HUES48 (cell line): ENCODE measurements around the gene CFAP410.

Source experiments
- H3K27ac ChIP-seq: one replicate; pipeline ENCODE4 v1.7.0; 2013; ENCODE audit warnings: low read depth, low read length, inconsistent platforms
- H3K27me3 ChIP-seq: 2 replicates; pipeline ENCODE4 v1.6.1; 2013; ENCODE audit warnings: mild to moderate bottlenecking, low read length; ENCODE audit not compliant: control insufficient read depth, insufficient read depth
- H3K36me3 ChIP-seq: 2 replicates; pipeline ENCODE4 v1.6.1; 2013; ENCODE audit warnings: low read length; ENCODE audit not compliant: control insufficient read depth, insufficient read depth
- H3K4me1 ChIP-seq: 2 replicates; pipeline ENCODE4 v1.6.1; 2013; ENCODE audit warnings: mild to moderate bottlenecking, low read length; ENCODE audit not compliant: control insufficient read depth, insufficient read depth
- H3K4me3 ChIP-seq: 2 replicates; pipeline ENCODE4 v1.5.1; 2013; ENCODE audit warnings: mild to moderate bottlenecking, low read depth, low read length
- H3K9ac ChIP-seq: 2 replicates; pipeline ENCODE4 v1.6.1; 2013; ENCODE audit warnings: mild to moderate bottlenecking, low read depth, low read length, moderate library complexity
- H3K9me3 ChIP-seq: 2 replicates; pipeline ENCODE4 v1.6.1; 2013; ENCODE audit warnings: low read length; ENCODE audit not compliant: control insufficient read depth, insufficient read depth

CFAP410 gene

GRCh38 chr21:44293551-44294231 is 45.5 kb downstream of the CFAP410 start:
- no peaks in the 10 kb centered on the region for H3K4me1 ChIP-seq
- no peak overlapping the region for H3K27ac ChIP-seq
- H3K4me3 ChIP-seq: no peak overlapping the region
- no peak overlapping the region for H3K9ac ChIP-seq
- peaks cover 4% of the 10 kb centered on the region for H3K27me3 ChIP-seq
- no peaks in the 10 kb centered on the region for H3K36me3 ChIP-seq
- H3K9me3 ChIP-seq: no peaks in the 10 kb centered on the region

- H3K27ac ChIP-seq: no peak overlapping the region
- H3K27me3 ChIP-seq: no peaks in the 10 kb centered on the region
- H3K36me3 ChIP-seq: no peaks in the 10 kb centered on the region
- H3K9me3 ChIP-seq: no peaks in the 10 kb centered on the region
- no peaks in the 10 kb centered on the region for H3K4me1 ChIP-seq
- no peak overlapping the region for H3K4me3 ChIP-seq
- no peak overlapping the region for H3K9ac ChIP-seq
Measured at GRCh38 chr21:44292812-44293195, 46.4 kb downstream of the CFAP410 start.

GRCh38 chr21:44291936-44292811 is 47.0 kb downstream of the CFAP410 start:
- H3K9me3 ChIP-seq: no peaks in the 10 kb centered on the region
- no peak overlapping the region for H3K27ac ChIP-seq
- no peaks in the 10 kb centered on the region for H3K4me1 ChIP-seq
- H3K4me3 ChIP-seq: no peak overlapping the region
- H3K27me3 ChIP-seq: no peaks in the 10 kb centered on the region
- H3K36me3 ChIP-seq: no peaks in the 10 kb centered on the region
- no peak overlapping the region for H3K9ac ChIP-seq

- Histone ChIP-seq H3K9me3 (no peaks in the 10 kb centered on the region), H3K9ac (no peak overlapping the region), H3K4me3 (no peak overlapping the region), H3K27me3 (peaks cover 5% of the 10 kb centered on the region; the same call in 1 of the 2 replicates), H3K36me3 (no peaks in the 10 kb centered on the region), H3K27ac (no peak overlapping the region), H3K4me1 (no peaks in the 10 kb centered on the region)
Measured at GRCh38 chr21:44291078-44291935, 47.9 kb downstream of the CFAP410 start.

- peaks cover 11% of the 10 kb centered on the region; the same call in 1 of the 2 replicates for H3K27me3 ChIP-seq
- peaks cover 1% of the 10 kb centered on the region for H3K4me1 ChIP-seq
- H3K4me3 ChIP-seq: no peak overlapping the region
- H3K36me3 ChIP-seq: no peaks in the 10 kb centered on the region
- no peaks in the 10 kb centered on the region for H3K9me3 ChIP-seq
- H3K9ac ChIP-seq: no peak overlapping the region
- no peak overlapping the region for H3K27ac ChIP-seq
Measured at GRCh38 chr21:44290327-44291077, 48.7 kb downstream of the CFAP410 start.

GRCh38 chr21:44289381-44290010 is 49.7 kb downstream of the CFAP410 start:
- no peaks in the 10 kb centered on the region for H3K36me3 ChIP-seq
- H3K27ac ChIP-seq: no peak overlapping the region
- H3K27me3 ChIP-seq: peaks cover 19% of the 10 kb centered on the region; the same call in 1 of the 2 replicates
- H3K4me3 ChIP-seq: no peak overlapping the region
- H3K9ac ChIP-seq: no peak overlapping the region; the same call in 1 of the 2 replicates
- H3K9me3 ChIP-seq: no peaks in the 10 kb centered on the region
- peaks cover 6% of the 10 kb centered on the region for H3K4me1 ChIP-seq

- H3K4me1 ChIP-seq: peaks cover 16% of the 10 kb centered on the region
- H3K4me3 ChIP-seq: no peak overlapping the region
- H3K27ac ChIP-seq: no peak overlapping the region
- no peaks in the 10 kb centered on the region for H3K9me3 ChIP-seq
- no peak overlapping the region for H3K9ac ChIP-seq
- H3K36me3 ChIP-seq: no peaks in the 10 kb centered on the region
- peaks cover 19% of the 10 kb centered on the region; the same call in 1 of the 2 replicates for H3K27me3 ChIP-seq
Measured at GRCh38 chr21:44288251-44289110, 50.7 kb downstream of the CFAP410 start.

GRCh38 chr21:44286716-44287632 is 52.2 kb downstream of the CFAP410 start:
- H3K9ac ChIP-seq: no peak overlapping the region
- no peak overlapping the region for H3K4me3 ChIP-seq
- no peaks in the 10 kb centered on the region for H3K36me3 ChIP-seq
- H3K27me3 ChIP-seq: peaks cover 21% of the 10 kb centered on the region; the same call in 1 of the 2 replicates
- H3K4me1 ChIP-seq: peaks cover 26% of the 10 kb centered on the region
- H3K9me3 ChIP-seq: no peaks in the 10 kb centered on the region
- H3K27ac ChIP-seq: no peak overlapping the region
